Activated CD8-positive, alpha-beta memory T cell treated with anti-CD3 and anti-CD28 coated beads, Interleukin-2, amount 50 U/mL, for 24 hours (primary cell): Measurements from ENCODE around the gene MRC2.

Source experiments
- DNase-seq: peaks from one replicate; pipeline ENCODE4 v3.0.0-alpha.2; 2020; ENCODE audit errors: extremely low read depth

The MRC2 gene

DNA sequence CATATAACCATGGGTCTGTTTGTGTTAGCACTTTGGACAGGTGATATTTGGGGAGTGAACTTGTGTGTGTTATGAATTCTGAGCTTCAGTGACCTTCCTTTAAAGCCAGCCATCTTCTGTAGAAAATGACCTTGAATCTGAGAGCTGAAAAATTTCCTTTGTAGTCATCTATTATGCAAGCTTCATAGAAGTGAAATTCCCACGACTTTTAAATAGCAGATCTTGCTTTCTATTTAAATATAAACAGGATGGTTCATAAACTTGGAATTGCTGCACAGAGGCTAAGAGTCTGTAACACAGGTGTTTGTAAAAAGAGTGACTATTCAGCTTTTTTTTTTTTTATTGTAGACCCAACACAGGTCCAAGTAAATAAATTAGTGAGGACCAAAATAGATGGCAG is 95.2 kb downstream of the MRC2 start:
- no peak for DNase-seq

DNA sequence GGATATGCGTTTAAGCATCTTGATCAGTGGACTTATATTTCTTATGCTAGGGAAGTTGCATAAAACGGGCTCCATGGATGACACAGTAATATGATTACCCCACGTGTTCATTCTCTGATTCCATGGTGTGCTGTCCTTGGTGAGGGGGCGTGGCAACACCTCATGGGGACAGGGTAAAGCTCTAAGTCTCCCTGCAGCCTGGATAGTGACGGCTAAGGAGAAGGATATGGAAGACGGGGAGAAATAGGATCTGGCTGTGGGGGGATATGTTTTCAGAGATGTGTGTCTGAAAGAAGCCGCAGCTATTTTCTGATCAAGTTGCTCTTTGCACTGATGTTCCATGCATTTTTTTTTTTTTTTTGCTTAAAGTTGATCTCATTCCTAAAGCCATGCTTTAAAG is 96.4 kb downstream of the MRC2 start:
- no peak for DNase-seq

DNA sequence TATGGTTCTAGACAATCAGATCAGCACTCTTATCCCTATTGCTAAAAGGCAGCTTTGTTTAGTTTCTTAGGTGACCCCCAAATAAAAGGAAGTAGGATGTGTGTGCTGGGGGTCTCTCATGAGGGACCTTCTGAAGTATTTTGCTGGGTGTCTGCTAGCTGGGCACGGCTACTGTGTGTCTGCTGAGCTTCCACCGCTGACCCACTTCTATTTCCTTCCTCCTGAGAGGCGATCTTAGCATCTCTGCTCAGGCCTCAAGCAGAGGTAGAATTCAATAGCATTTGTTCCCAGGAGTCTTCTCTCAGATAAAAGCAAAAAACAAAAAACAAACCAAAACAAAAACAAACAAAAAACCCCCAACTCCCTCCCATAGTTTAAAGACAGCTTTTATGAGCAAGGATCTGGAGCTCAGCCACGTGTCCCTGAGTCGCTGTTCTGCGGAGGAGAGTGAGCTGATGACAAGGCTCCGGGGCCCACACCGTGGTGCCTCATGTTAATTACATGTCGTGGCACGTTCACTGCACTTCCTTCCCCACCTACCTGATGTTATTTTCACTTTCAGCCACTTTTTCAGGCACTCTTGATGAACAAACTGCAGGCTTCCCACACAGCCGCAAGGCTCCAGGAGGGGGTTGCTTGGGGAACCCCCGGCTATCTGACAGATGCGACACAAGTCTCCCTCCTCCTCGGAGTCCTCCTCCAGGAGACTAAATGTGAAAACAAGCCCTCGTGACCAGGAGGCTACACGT is 97.1 kb downstream of the MRC2 start:
- peak; percentile 68 for DNase-seq

DNA sequence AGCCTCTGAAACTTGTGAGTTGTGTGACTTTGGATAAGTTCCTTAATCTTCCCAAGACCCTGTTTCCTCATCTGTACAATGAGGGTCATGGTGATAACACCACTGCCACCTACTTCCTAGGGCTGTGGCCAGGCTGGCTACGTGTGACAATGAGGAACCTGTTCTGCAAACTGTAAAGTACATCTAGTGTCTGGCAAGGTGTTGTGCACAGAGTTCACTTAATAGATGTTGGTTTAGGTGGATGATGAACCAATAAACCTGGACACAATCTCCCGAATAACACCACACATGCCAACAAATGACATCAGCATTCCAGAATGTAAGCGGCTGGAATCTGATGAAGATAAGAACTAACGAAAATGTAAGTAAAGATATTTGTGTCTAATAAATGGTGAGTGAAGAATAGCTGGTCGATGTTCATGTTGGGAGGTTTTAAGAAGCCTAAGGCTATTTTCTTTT is 98.3 kb downstream of the MRC2 start:
- DNase-seq, result no peak

DNA sequence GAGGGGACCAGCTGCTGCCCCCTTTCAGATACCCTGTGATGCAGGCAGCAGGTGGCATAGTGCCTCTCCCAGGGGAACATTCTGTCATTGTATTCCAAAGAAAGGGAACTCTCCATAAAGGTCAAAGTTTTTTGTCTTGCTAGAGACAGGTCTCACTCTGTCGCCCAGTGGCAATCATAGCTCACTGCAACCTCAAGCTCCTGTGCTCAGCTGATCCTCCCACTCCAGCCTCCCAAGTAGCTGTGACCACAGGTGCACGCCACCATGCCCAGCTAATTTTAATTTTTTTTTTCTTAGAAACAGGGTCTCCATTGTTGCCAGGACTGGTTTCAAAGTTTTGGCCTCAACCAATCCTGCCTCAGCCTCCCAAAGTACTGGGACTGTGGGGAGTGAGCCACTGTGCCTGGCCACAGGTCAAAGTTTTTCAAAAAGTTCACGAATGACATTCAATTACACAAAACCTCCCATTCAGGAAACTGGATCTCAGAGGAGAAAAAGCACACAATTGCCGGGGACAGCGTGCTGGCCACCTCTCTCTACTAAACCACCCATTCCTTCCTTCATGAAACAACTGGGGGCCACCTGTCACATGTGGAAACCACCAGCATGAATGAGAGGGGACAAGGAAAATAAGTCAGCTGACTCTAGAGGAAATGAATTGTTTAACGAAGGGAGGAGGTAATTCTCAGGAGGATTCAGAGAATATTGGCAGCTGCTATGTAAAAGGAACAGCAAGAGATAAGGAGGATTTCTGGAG is 100.6 kb downstream of the MRC2 start:
- no peak for DNase-seq

DNA sequence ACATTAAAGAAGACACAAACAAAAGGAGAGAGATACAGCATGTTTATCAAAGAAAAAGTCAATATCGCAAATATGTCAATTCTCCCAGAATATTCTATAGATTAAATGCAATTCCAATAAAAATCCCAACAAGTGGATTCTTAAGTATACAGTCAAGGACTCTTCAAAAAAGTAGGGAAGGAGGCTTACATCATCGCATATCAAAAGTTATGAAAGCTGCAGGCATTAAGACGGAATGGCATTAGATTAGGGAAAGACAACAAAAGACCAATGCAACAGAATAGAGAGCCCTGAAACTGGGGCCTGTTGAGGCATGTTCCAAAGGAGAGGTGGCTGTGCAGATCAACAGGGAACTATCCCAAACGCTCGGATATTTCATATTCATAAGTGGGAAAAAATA is 104.7 kb downstream of the MRC2 start:
- DNase-seq, result no peak

DNA sequence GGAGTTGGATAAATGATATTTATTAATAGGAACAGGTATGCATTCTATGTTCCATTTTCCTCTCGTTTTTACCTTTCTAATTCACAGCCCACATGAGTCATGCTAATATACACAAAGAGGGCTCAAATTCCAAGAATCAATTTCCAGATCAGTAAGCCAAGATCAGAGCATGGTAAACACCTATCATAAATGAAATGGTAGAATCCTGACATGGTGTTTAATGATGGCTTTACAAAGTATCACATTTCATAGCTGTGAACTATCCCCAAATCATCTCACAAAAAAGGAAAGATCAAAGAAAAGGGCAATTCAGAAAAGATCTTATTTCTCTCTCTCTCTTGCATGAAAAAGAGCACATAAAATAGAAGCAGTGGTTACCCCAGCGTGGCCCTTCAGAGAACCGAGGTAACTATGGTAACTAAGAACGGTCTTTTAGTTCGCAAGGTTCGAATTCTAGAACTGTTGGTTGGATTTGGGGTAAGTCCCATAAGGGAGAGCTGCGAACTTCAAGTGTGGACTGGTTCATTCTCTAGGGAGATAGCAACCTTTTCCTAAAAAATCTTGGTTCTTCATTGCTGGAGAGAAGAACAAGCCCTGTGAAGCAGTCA is 107.7 kb downstream of the MRC2 start:
- no peak for DNase-seq

DNA sequence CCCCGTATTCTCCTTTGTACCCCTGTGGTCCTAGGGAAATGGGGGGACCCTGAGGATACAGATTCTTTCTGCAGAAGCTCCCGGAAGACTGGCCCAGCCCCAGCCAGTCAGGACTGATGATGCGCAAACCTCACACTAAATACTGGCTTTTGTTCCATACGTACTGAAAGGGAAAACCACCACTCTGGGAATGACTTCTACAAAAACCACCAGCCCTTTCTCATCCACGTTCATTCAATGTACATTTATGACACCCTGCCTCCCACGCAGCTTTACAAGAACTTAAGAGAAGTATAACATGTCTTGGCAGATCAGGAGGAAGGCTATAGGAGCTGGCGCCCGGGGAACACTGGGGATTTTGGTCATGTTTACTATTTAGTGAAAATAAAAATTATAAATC is 110.0 kb downstream of the MRC2 start:
- no peak for DNase-seq

DNA sequence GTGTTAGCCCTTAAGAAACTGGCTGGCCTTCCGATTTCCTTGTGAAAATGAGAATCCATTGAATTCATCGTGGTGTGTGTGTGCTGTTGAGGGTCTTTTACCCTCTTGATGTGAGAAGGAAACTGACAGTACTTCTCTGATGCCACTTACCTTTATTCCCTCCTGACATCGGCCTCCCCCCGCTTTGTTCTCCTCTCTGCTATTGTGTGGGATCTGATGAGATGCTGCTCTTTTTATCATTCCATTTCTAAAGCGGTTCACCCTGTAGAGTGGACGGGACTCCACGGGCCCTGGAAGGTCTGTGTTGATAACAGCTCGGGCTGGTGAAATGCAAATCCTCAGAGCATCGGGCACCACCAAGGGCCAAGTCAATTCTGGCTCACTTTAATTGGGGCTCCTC is 110.8 kb downstream of the MRC2 start:
- DNase-seq, result no peak

DNA sequence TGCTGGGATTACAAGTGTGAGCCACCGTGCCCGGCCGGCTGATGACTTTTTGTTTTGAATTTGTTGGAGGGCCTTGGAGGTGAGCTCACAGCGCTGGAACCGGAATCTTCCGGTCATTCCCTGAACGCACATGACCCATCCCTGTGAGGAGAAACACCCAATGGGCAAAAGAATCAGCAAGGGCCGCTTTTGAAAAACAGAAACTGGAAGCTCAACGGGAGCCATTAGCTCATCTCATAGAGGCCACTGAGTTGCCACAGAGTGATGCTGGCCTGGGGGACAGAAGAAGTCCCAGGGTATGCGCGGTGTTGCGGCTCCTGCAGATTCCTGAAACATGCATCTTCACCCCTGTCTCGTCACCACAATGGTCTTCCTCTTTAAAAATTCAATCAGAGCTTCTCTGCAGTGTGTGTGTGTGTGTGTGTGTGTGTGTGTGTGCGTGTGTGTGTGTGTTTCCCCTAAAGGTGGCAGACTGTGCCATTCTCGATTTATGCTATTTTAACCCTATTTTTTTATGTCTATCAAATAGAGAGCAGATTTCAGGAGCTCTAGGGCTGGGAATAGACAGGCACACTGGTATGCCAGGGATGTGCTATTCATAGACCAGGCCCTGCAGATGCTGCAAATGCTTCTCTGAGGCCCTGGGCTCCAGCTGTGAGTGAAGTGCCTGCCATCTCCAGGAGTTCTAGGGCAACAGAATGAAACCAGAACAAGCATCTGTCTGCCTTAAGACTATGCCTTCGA is 112.3 kb downstream of the MRC2 start:
- no peak for DNase-seq

DNA sequence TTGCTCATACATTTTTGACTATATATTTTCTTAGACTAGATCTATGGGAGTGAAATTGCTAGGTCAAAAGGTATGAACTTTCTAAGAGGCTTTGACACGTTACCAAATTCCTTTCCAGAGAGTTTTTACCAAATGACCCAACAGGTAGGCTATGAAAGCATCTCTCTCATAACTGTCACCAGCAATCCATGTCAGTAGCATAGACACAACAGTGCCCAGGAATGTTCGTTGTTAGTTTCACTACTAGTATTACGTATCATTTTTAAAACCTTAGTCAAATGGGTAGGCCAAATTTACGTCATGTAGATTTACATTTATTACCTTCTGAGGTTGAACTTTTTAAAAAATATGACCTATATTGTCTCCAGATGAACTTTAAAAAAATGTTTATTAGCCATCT is 113.8 kb downstream of the MRC2 start:
- no peak for DNase-seq
